ENCODE data around the gene PON2. TPM values are rescaled to one million over a fixed set of nuclear protein-coding genes. Genes with fewer than 3 reads are reported as not detected.

The PON2 gene
- total and polyA plus RNA-seq, 2 of the 13 experiments (the other 11 are each of a cell fraction or from before 2014, with no cell fraction given): 202 to 217 TPM

- TF ChIP-seq, protein P1, sequence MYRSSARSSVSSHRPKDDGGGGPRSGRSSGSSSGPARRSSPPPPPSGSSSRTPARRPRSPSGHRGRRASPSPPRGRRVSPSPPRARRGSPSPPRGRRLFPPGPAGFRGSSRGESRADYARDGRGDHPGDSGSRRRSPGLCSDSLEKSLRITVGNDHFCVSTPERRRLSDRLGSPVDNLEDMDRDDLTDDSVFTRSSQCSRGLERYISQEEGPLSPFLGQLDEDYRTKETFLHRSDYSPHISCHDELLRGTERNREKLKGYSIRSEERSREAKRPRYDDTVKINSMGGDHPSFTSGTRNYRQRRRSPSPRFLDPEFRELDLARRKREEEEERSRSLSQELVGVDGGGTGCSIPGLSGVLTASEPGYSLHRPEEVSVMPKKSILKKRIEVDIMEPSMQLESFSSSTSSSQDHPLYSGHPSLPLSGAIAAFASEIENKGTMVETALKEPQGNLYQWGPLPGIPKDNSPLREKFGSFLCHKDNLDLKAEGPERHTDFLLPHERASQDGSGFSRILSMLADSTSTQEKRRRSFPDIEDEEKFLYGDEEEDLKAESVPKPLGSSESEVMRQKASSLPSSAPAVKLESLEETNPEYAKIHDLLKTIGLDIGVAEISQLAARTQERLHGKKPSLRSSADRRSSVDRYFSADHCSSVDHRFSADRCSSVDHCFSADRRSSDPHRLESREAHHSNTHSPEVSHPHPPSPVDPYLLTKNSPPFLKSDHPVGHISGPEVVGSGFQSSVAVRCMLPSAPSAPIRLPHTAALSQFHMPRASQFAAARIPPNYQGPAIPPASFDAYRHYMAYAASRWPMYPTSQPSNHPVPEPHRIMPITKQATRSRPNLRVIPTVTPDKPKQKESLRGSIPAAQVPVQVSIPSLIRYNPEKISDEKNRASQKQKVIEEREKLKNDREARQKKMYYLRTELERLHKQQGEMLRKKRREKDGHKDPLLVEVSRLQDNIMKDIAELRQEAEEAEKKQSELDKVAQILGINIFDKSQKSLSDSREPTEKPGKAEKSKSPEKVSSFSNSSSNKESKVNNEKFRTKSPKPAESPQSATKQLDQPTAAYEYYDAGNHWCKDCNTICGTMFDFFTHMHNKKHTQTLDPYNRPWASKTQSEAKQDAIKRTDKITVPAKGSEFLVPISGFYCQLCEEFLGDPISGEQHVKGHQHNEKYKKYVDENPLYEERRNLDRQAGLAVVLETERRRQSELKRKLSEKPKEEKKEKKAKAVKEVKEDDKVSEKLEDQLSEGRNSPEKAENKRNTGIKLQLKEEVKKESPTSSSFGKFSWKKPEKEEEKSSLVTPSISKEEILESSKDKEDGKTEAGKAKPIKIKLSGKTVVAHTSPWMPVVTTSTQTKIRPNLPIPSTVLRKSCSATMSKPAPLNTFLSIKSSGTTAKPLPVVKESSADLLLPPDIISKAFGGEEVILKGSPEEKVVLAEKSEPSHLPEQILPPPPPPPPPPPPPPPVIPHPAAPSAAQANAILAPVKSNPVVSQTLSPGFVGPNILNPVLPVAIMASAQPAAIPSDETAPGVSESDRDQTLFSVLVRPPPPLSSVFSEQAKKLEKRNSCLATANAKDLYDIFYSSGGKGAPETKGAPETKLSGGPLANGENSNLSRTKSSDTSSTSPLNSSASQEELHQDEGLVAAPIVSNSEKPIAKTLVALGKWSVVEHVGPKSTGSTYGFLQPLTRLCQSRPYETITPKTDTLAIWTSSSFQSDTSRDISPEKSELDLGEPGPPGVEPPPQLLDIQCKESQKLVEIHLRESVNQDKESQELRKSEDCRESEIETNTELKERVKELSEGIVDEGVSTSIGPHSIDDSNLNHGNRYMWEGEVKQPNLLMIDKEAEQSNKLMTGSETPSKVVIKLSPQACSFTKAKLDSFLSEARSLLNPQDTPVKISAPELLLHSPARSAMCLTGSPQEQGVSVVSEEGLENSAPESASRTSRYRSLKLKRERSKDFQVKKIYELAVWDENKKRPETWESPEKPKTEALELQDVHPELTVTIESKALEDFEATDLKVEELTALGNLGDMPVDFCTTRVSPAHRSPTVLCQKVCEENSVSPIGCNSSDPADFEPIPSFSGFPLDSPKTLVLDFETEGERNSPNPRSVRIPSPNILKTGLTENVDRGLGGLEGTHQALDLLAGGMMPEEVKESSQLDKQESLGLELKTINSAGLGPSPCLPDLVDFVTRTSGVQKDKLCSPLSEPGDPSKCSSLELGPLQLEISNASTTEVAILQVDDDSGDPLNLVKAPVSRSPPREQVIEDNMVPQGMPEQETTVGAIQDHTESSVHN (CRISPR knock-in tag; IDR thresholded peaks at IDR 0.05): no peak
- TF ChIP-seq ZFP41 (CRISPR knock-in tag; IDR thresholded peaks at IDR 0.05; ENCODE audit: borderline replicate concordance) (no peak), ZNF382 (CRISPR knock-in tag; IDR thresholded peaks at IDR 0.05; ENCODE audit: borderline replicate concordance) (no peak), MYC (CRISPR knock-in tag; IDR thresholded peaks at IDR 0.05; ENCODE audit: borderline replicate concordance) (no peak), FOSL1 (CRISPR knock-in tag; IDR thresholded peaks at IDR 0.05; ENCODE audit: borderline replicate concordance) (no peak), ZIK1 (CRISPR knock-in tag; IDR thresholded peaks at IDR 0.05; ENCODE audit: borderline replicate concordance, low read depth) (no peak), POLR2AphosphoS2 (IDR thresholded peaks at IDR 0.05; ENCODE audit: low read depth, low read length) (no peak), ZNF766 (CRISPR knock-in tag; IDR thresholded peaks at IDR 0.05; ENCODE audit: borderline replicate concordance) (no peak), ZNF615 (CRISPR knock-in tag; IDR thresholded peaks at IDR 0.05; ENCODE audit: borderline replicate concordance) (peak; percentile 35; the same call in 1 of the 2 replicates), NKX3-1 (CRISPR knock-in tag; IDR thresholded peaks at IDR 0.05) (no peak), NFKBIZ (CRISPR knock-in tag; IDR thresholded peaks at IDR 0.05) (no peak), ZNF205 (CRISPR knock-in tag; IDR thresholded peaks at IDR 0.05) (no peak), ZNF383 (CRISPR knock-in tag; IDR thresholded peaks at IDR 0.05; ENCODE audit: borderline replicate concordance) (no peak), ZNF670 (CRISPR knock-in tag; IDR thresholded peaks at IDR 0.05; ENCODE audit: borderline replicate concordance) (no peak), FOXO1 (CRISPR knock-in tag; IDR thresholded peaks at IDR 0.05) (no peak), SRY (CRISPR knock-in tag; IDR thresholded peaks at IDR 0.05) (no peak), CREB1 (IDR thresholded peaks at IDR 0.05) (0 out of 2 replicates have a peak, but pooled peaks have one; percentile 23), CREB1 (CRISPR knock-in tag; IDR thresholded peaks at IDR 0.05) (no peak), EED (CRISPR knock-in tag; IDR thresholded peaks at IDR 0.05) (no peak)
- TF ChIP-seq, protein P2, sequence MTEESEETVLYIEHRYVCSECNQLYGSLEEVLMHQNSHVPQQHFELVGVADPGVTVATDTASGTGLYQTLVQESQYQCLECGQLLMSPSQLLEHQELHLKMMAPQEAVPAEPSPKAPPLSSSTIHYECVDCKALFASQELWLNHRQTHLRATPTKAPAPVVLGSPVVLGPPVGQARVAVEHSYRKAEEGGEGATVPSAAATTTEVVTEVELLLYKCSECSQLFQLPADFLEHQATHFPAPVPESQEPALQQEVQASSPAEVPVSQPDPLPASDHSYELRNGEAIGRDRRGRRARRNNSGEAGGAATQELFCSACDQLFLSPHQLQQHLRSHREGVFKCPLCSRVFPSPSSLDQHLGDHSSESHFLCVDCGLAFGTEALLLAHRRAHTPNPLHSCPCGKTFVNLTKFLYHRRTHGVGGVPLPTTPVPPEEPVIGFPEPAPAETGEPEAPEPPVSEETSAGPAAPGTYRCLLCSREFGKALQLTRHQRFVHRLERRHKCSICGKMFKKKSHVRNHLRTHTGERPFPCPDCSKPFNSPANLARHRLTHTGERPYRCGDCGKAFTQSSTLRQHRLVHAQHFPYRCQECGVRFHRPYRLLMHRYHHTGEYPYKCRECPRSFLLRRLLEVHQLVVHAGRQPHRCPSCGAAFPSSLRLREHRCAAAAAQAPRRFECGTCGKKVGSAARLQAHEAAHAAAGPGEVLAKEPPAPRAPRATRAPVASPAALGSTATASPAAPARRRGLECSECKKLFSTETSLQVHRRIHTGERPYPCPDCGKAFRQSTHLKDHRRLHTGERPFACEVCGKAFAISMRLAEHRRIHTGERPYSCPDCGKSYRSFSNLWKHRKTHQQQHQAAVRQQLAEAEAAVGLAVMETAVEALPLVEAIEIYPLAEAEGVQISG (CRISPR knock-in tag; IDR thresholded peaks at IDR 0.05): no peak
Measured at GRCh38 chr7:95478272-95479037, 43.6 kb upstream of the PON2 start (continued).

All from HepG2 (cell line).